Spleen (tissue), 11 donors: ENCODE data around the gene RHOBTB3. TPM values are rescaled to one million over a fixed set of nuclear protein-coding genes. Genes with fewer than 3 reads are reported as not detected.

ENCODE experiments used
- DNase-seq: peaks from one replicate; pipeline ENCODE4 v3.0.0-alpha.2; 2020
- H3K27ac ChIP-seq, 8 donors: fragments of 200-600 bp; sonication (generic) in 7 of 8; 1 replicate in 4 of 8; 2 replicates in 4 of 8; pipeline versions ENCODE4 v1.5.0 to v1.8.0; 2016 to 2021; ENCODE audit warnings: inconsistent platforms in 4 of 8, mild to moderate bottlenecking in 4 of 8, moderate library complexity in 1 of 8
- H3K27me3 ChIP-seq, 7 donors: fragments of 200-600 bp; sonication (generic) in 6 of 7; replicated peaks in 1 of 7; 1 replicate in 4 of 7; 2 replicates in 3 of 7; pipeline versions ENCODE4 v1.5.0 to v1.8.0; 2016 to 2021; ENCODE audit warnings: inconsistent platforms in 3 of 7, mild to moderate bottlenecking in 1 of 7
- H3K36me3 ChIP-seq, 6 donors: fragments of 200-600 bp; sonication (generic) in 5 of 6; 1 replicate in 4 of 6; 2 replicates in 2 of 6; pipeline versions ENCODE4 v1.5.0 to v1.8.0; 2016 to 2021; ENCODE audit warnings: inconsistent platforms in 2 of 6
- H3K4me1 ChIP-seq, 6 donors: fragments of 200-600 bp; sonication (generic) in 5 of 6; 1 replicate in 3 of 6; 2 replicates in 3 of 6; pipeline versions ENCODE4 v1.5.0 to v1.8.0; 2016 to 2021; ENCODE audit warnings: inconsistent platforms in 3 of 6
- H3K4me3 ChIP-seq, 8 donors: fragments of 200-600 bp; sonication (generic) in 7 of 8; 1 replicate in 4 of 8; 2 replicates in 4 of 8; pipeline versions ENCODE4 v1.5.0 to v1.8.0; 2016 to 2021; ENCODE audit warnings: inconsistent platforms in 4 of 8, mild to moderate bottlenecking in 4 of 8, moderate library complexity in 2 of 8
- H3K9me3 ChIP-seq, 8 donors: fragments of 200-600 bp; sonication (generic) in 7 of 8; 1 replicate in 4 of 8; 2 replicates in 4 of 8; pipeline versions ENCODE4 v1.5.0 to v1.8.0; 2016 to 2021; ENCODE audit warnings: inconsistent platforms in 4 of 8
- CTCF ChIP-seq, 11 experiments: fragments of 200-600 bp in 7 of 11; fragments of 450-650 bp in 4 of 11; sonication (generic) in 4 of 11; IDR thresholded peaks in 8 of 11; conservative IDR thresholded peaks in 3 of 11; 1 replicate in 7 of 11; 2 replicates in 4 of 11; pipeline versions ENCODE4 v1.4.0 to v1.8.0; 2016 to 2021; ENCODE audit warnings: antibody characterized with exemption in 11 of 11, inconsistent platforms in 4 of 11, mild to moderate bottlenecking in 1 of 11
- POLR2A ChIP-seq, 3 donors: fragments of 450-650 bp; IDR thresholded peaks; one replicate each; pipeline ENCODE4 v1.5.1; 2017; ENCODE audit warnings: antibody characterized with exemption in 3 of 3, mild to moderate bottlenecking in 1 of 3
- POLR2AphosphoS5 ChIP-seq, 3 donors: sonication (generic); formaldehyde crosslinking; IDR thresholded peaks; one replicate each; pipeline ENCODE4 v1.5.1; 2017; ENCODE audit warnings: antibody characterized with exemption in 3 of 3
- WGBS, 5 donors: extraction: QIAGEN DNeasy Blood & Tissue Kit in 3 of 5; methylation state at CpG; one replicate each; pipeline versions ENCODE4 v1.1.5 to v1.1.7; 2013 to 2018; 5-methylcytosine and 5-hydroxymethylcytosine counted together
- intact Hi-C: fragments of 100-400 bp; cut with DNase I; formaldehyde crosslinking; loops from one replicate; pipeline ENCODE4 v1.15.0; 2023; ENCODE audit warnings: low total_unique reads
- polyA plus RNA-seq, 3 donors: library from polyadenylated mRNA; stranded (reverse); fragments of 200-250 nt; gene quantifications; one replicate each; pipeline ENCODE4 v1.2.1, GENCODE V29; 2013
- total RNA-seq, 7 donors: library from RNA; depleted of rRNA in 3 of 7; stranded (reverse); fragments of >200 nt in 3 of 7; fragmentation: NEBNext Ultra II Directional in 4 of 7; extraction: Animal tissue kit (Norgen Biotek cat#: 25700) in 4 of 7; gene quantifications; one replicate each; pipeline versions ENCODE4 v1.1.0 to v1.2.1, GENCODE V29; 2016 to 2021
- donor health status: healthy with polysubstance abuse.
- donor health status: DM: no; HTN: no; CAD: no; lungs with moderate emphysema.
- donor health status: DM: no; HTN: no; CAD: no.
- donor health status: Bipolar disorder and iron deficiency.
- donor health status: healthy.
- donor health status: DM: no; HTN: no; CAD: no.
- donor health status: DM: yes; HTN: yes; CAD: no.

Gene RHOBTB3
- total and polyA plus RNA-seq, 10 donors = 4.5 to 71.1 (median 38.4) TPM

GRCh38 chr5:95731571-95732554 lies 727 bp downstream of the RHOBTB3 start:
- H3K4me3 ChIP-seq = peak overlapping the region; percentile 65 to 93 (median 75)
- peaks cover 17 to 98% (median 57%) of the 10 kb centered on the region in 6 donors for H3K4me1 ChIP-seq
- 2 to 5% (median 3%) methylated on average over 35 to 64 of the region's 64 CpGs for WGBS, 5 donors
- intact Hi-C loops = no loop called here
- H3K9me3 ChIP-seq = no peaks in the 10 kb centered on the region
- peak; percentile 89 for DNase-seq
- peak overlapping the region; percentile 45 to 92 (median 90) for H3K27ac ChIP-seq
- no peak for TF ChIP-seq CTCF (IDR thresholded peaks at IDR 0.05 in 8 of 11, conservative IDR thresholded peaks at IDR 0.05 in 3 of 11)
- peak in 2 of 3 donors; percentile 37 to 54 for TF ChIP-seq POLR2AphosphoS5 (IDR thresholded peaks at IDR 0.05)
- no peak for TF ChIP-seq POLR2A (IDR thresholded peaks at IDR 0.05)
- no peaks in the 10 kb centered on the region for H3K36me3 ChIP-seq
- peaks cover 0 to 17% (median 11%) of the 10 kb centered on the region in 7 donors for H3K27me3 ChIP-seq

- no peak for DNase-seq
- H3K27ac ChIP-seq = peak overlapping the region in 3 of 8 donors; percentile 22 to 90 (median 46)
- peaks cover 23 to 98% (median 54%) of the 10 kb centered on the region in 6 donors for H3K4me1 ChIP-seq
- 80 to 90% (median 85%) methylated on average over 9 of the region's 9 CpGs for WGBS, 5 donors
- intact Hi-C loops = no loop called here
- no peaks in the 10 kb centered on the region for H3K36me3 ChIP-seq
- TF ChIP-seq POLR2A (IDR thresholded peaks at IDR 0.05) = no peak
- no peak for TF ChIP-seq POLR2AphosphoS5 (IDR thresholded peaks at IDR 0.05)
- no peak for TF ChIP-seq CTCF (IDR thresholded peaks at IDR 0.05 in 8 of 11, conservative IDR thresholded peaks at IDR 0.05 in 3 of 11)
- H3K4me3 ChIP-seq = peak overlapping the region in 5 of 8 donors; percentile 5 to 93 (median 73)
- H3K27me3 ChIP-seq = peaks cover 0 to 17% (median 11%) of the 10 kb centered on the region in 7 donors
- no peaks in the 10 kb centered on the region for H3K9me3 ChIP-seq
These were observed 2.0 kb downstream of the RHOBTB3 start for GRCh38 chr5:95733107-95733665.

- no peak for TF ChIP-seq CTCF (IDR thresholded peaks at IDR 0.05 in 8 of 11, conservative IDR thresholded peaks at IDR 0.05 in 3 of 11)
- no peak for TF ChIP-seq POLR2AphosphoS5 (IDR thresholded peaks at IDR 0.05)
- TF ChIP-seq POLR2A (IDR thresholded peaks at IDR 0.05) = no peak
- Histone ChIP-seq H3K36me3 (peaks cover 0 to 6% (median 0%) of the 10 kb centered on the region in 6 donors), H3K27ac (peak overlapping the region in 3 of 8 donors; percentile 22 to 90 (median 46)), H3K4me1 (peaks cover 23 to 94% (median 48%) of the 10 kb centered on the region in 6 donors), H3K27me3 (peaks cover 0 to 17% (median 11%) of the 10 kb centered on the region in 7 donors), H3K4me3 (peak overlapping the region in 1 of 8 donors; percentile 18), H3K9me3 (no peaks in the 10 kb centered on the region)
- intact Hi-C loops = no loop called here
- 46 to 83% (median 48%) methylated on average over 2 of the region's 2 CpGs for WGBS, 5 donors
- DNase-seq = no peak
These were observed 3.1 kb downstream of the RHOBTB3 start for GRCh38 chr5:95734187-95734586.
